ENCODE results near the gene NCKAP5L.
"Not testable (repeated sequence)": the region's sequence is repeated elsewhere in the genome, so short reads cannot be mapped to it uniquely, and the experiment has no call there.

Gene NCKAP5L

GRCh38 chr12:49784756-49785409 is 43.3 kb downstream of the NCKAP5L start:
- H3K4me1 ChIP-seq (ENCODE audit: control insufficient read depth, insufficient read depth, low read length): peaks cover 18% of the 10 kb centered on the region
- peaks cover 11% of the 10 kb centered on the region for H3K36me3 ChIP-seq (ENCODE audit: control insufficient read depth, insufficient read depth, low read length, severe bottlenecking)
- peak; percentile 61 for DNase-seq (ENCODE audit: low read depth)
- H3K4me3 ChIP-seq (ENCODE audit: low read length): no peak overlapping the region
- no peak overlapping the region for H3K9ac ChIP-seq (ENCODE audit: low read length)
- peaks cover 3% of the 10 kb centered on the region for H3K9me3 ChIP-seq (ENCODE audit: control insufficient read depth, low read length)
- H3K27me3 ChIP-seq (replicated peaks; ENCODE audit: control insufficient read depth, insufficient read depth, low read length): no peaks in the 10 kb centered on the region

- no peak overlapping the region for H3K4me3 ChIP-seq (ENCODE audit: low read length)
- peak; percentile 87 for DNase-seq (ENCODE audit: low read depth)
- H3K27me3 ChIP-seq (replicated peaks; ENCODE audit: control insufficient read depth, insufficient read depth, low read length): no peaks in the 10 kb centered on the region
- H3K9ac ChIP-seq (ENCODE audit: low read length): no peak overlapping the region
- peaks cover 18% of the 10 kb centered on the region for H3K4me1 ChIP-seq (ENCODE audit: control insufficient read depth, insufficient read depth, low read length)
- H3K36me3 ChIP-seq (ENCODE audit: control insufficient read depth, insufficient read depth, low read length, severe bottlenecking): peaks cover 6% of the 10 kb centered on the region
- H3K9me3 ChIP-seq (ENCODE audit: control insufficient read depth, low read length): peaks cover 3% of the 10 kb centered on the region
These were observed 44.1 kb downstream of the NCKAP5L start for GRCh38 chr12:49783917-49784676.

GRCh38 chr12:49780914-49781313 is 47.3 kb downstream of the NCKAP5L start:
- not testable (repeated sequence) for DNase-seq (ENCODE audit: low read depth); H3K36me3 ChIP-seq (ENCODE audit: control insufficient read depth, insufficient read depth, low read length, severe bottlenecking)

GRCh38 chr12:49779581-49779980 is 48.6 kb downstream of the NCKAP5L start:
- Histone ChIP-seq H3K4me1 (ENCODE audit: control insufficient read depth, insufficient read depth, low read length) (peaks cover 13% of the 10 kb centered on the region), H3K27me3 (replicated peaks; ENCODE audit: control insufficient read depth, insufficient read depth, low read length) (peaks cover 4% of the 10 kb centered on the region), H3K9ac (ENCODE audit: low read length) (no peak overlapping the region), H3K9me3 (ENCODE audit: control insufficient read depth, low read length) (no peaks in the 10 kb centered on the region), H3K36me3 (ENCODE audit: control insufficient read depth, insufficient read depth, low read length, severe bottlenecking) (no peaks in the 10 kb centered on the region), H3K4me3 (ENCODE audit: low read length) (no peak overlapping the region)
- no peak for DNase-seq (ENCODE audit: low read depth)

More at GRCh38 chr12:49780914-49781313, 47.3 kb downstream of the NCKAP5L start:
- not testable (repeated sequence) for H3K27me3 ChIP-seq (replicated peaks; ENCODE audit: control insufficient read depth, insufficient read depth, low read length); H3K9ac ChIP-seq (ENCODE audit: low read length); H3K4me3 ChIP-seq (ENCODE audit: low read length); H3K9me3 ChIP-seq (ENCODE audit: control insufficient read depth, low read length)
- H3K4me1 ChIP-seq (ENCODE audit: control insufficient read depth, insufficient read depth, low read length): peaks cover 18% of the 10 kb centered on the region

GRCh38 chr12:49777800-49778748 is 50.1 kb downstream of the NCKAP5L start:
- H3K4me3 ChIP-seq (ENCODE audit: low read length): no peak overlapping the region
- H3K36me3 ChIP-seq (ENCODE audit: control insufficient read depth, insufficient read depth, low read length, severe bottlenecking): no peaks in the 10 kb centered on the region
- H3K9me3 ChIP-seq (ENCODE audit: control insufficient read depth, low read length): no peaks in the 10 kb centered on the region
- no peaks in the 10 kb centered on the region for H3K4me1 ChIP-seq (ENCODE audit: control insufficient read depth, insufficient read depth, low read length)
- no peak overlapping the region for H3K9ac ChIP-seq (ENCODE audit: low read length)
- DNase-seq (ENCODE audit: low read depth): peak; percentile 56
- H3K27me3 ChIP-seq (replicated peaks; ENCODE audit: control insufficient read depth, insufficient read depth, low read length): peaks cover 4% of the 10 kb centered on the region

- Histone ChIP-seq H3K36me3 (ENCODE audit: control insufficient read depth, insufficient read depth, low read length, severe bottlenecking) (no peaks in the 10 kb centered on the region), H3K9ac (ENCODE audit: low read length) (no peak overlapping the region), H3K9me3 (ENCODE audit: control insufficient read depth, low read length) (no peaks in the 10 kb centered on the region), H3K4me3 (ENCODE audit: low read length) (no peak overlapping the region), H3K4me1 (ENCODE audit: control insufficient read depth, insufficient read depth, low read length) (no peaks in the 10 kb centered on the region), H3K27me3 (replicated peaks; ENCODE audit: control insufficient read depth, insufficient read depth, low read length) (peaks cover 4% of the 10 kb centered on the region)
- no peak for DNase-seq (ENCODE audit: low read depth)
These were observed 50.9 kb downstream of the NCKAP5L start for GRCh38 chr12:49777341-49777740.

GRCh38 chr12:49776858-49777257 is 51.4 kb downstream of the NCKAP5L start:
- Histone ChIP-seq H3K36me3 (ENCODE audit: control insufficient read depth, insufficient read depth, low read length, severe bottlenecking) (no peaks in the 10 kb centered on the region), H3K9ac (ENCODE audit: low read length) (peak overlapping the region; percentile 49), H3K9me3 (ENCODE audit: control insufficient read depth, low read length) (no peaks in the 10 kb centered on the region), H3K4me3 (ENCODE audit: low read length) (no peak overlapping the region), H3K4me1 (ENCODE audit: control insufficient read depth, insufficient read depth, low read length) (no peaks in the 10 kb centered on the region), H3K27me3 (replicated peaks; ENCODE audit: control insufficient read depth, insufficient read depth, low read length) (peaks cover 4% of the 10 kb centered on the region)
- no peak for DNase-seq (ENCODE audit: low read depth)

GRCh38 chr12:49776413-49776812 is 51.8 kb downstream of the NCKAP5L start:
- no peak overlapping the region for H3K4me3 ChIP-seq (ENCODE audit: low read length)
- H3K36me3 ChIP-seq (ENCODE audit: control insufficient read depth, insufficient read depth, low read length, severe bottlenecking): no peaks in the 10 kb centered on the region
- peak; percentile 94 for DNase-seq (ENCODE audit: low read depth)
- H3K4me1 ChIP-seq (ENCODE audit: control insufficient read depth, insufficient read depth, low read length): no peaks in the 10 kb centered on the region
- no peaks in the 10 kb centered on the region for H3K9me3 ChIP-seq (ENCODE audit: control insufficient read depth, low read length)
- H3K27me3 ChIP-seq (replicated peaks; ENCODE audit: control insufficient read depth, insufficient read depth, low read length): peaks cover 4% of the 10 kb centered on the region
- peak overlapping the region; percentile 49 for H3K9ac ChIP-seq (ENCODE audit: low read length)

GRCh38 chr12:49773102-49773501 is 55.1 kb downstream of the NCKAP5L start:
- H3K4me1 ChIP-seq (ENCODE audit: control insufficient read depth, insufficient read depth, low read length); H3K4me3 ChIP-seq (ENCODE audit: low read length); H3K9ac ChIP-seq (ENCODE audit: low read length); H3K9me3 ChIP-seq (ENCODE audit: control insufficient read depth, low read length); H3K27me3 ChIP-seq (replicated peaks; ENCODE audit: control insufficient read depth, insufficient read depth, low read length); H3K36me3 ChIP-seq (ENCODE audit: control insufficient read depth, insufficient read depth, low read length, severe bottlenecking); DNase-seq (ENCODE audit: low read depth): not testable (repeated sequence)

GRCh38 chr12:49767333-49767732 is 60.9 kb downstream of the NCKAP5L start:
- H3K9me3 ChIP-seq (ENCODE audit: control insufficient read depth, low read length): no peaks in the 10 kb centered on the region
- peaks cover 29% of the 10 kb centered on the region for H3K36me3 ChIP-seq (ENCODE audit: control insufficient read depth, insufficient read depth, low read length, severe bottlenecking)
- no peak overlapping the region for H3K9ac ChIP-seq (ENCODE audit: low read length)
- H3K4me1 ChIP-seq (ENCODE audit: control insufficient read depth, insufficient read depth, low read length): no peaks in the 10 kb centered on the region
- no peaks in the 10 kb centered on the region for H3K27me3 ChIP-seq (replicated peaks; ENCODE audit: control insufficient read depth, insufficient read depth, low read length)
- H3K4me3 ChIP-seq (ENCODE audit: low read length): no peak overlapping the region
- DNase-seq (ENCODE audit: low read depth): no peak

GRCh38 chr12:49766115-49766455 is 62.1 kb downstream of the NCKAP5L start:
- H3K4me1 ChIP-seq (ENCODE audit: control insufficient read depth, insufficient read depth, low read length): no peaks in the 10 kb centered on the region
- peaks cover 42% of the 10 kb centered on the region for H3K36me3 ChIP-seq (ENCODE audit: control insufficient read depth, insufficient read depth, low read length, severe bottlenecking)
- H3K4me3 ChIP-seq (ENCODE audit: low read length): no peak overlapping the region
- no peaks in the 10 kb centered on the region for H3K9me3 ChIP-seq (ENCODE audit: control insufficient read depth, low read length)
- no peak for DNase-seq (ENCODE audit: low read depth)
- H3K9ac ChIP-seq (ENCODE audit: low read length): no peak overlapping the region
- H3K27me3 ChIP-seq (replicated peaks; ENCODE audit: control insufficient read depth, insufficient read depth, low read length): no peaks in the 10 kb centered on the region

All from adipocyte (in vitro differentiated cells).